ENCODE data around the gene TAS2R1.

GRCh38 chr5:9589049-9589835 lies 40.9 kb downstream of the TAS2R1 start:
- TF ChIP-seq NFRKB (IDR thresholded peaks at IDR 0.05) (no peak), FOXM1 (IDR thresholded peaks at IDR 0.05; ENCODE audit: borderline replicate concordance) (no peak)

All from HEK293T (cell line).